PFSK-1 (cell line): ENCODE data around the gene SEL1L2.

Experiments
- REST ChIP-seq, 2 experiments: IDR thresholded peaks; 2 replicates each; pipeline versions ENCODE4 v1.6.1 to v1.8.0; 2011 to 2012; ENCODE audit warnings: low read depth in 2 of 2, low read length in 2 of 2, control low read depth in 1 of 2, inconsistent platforms in 1 of 2, mild to moderate bottlenecking in 1 of 2, moderate library complexity in 1 of 2; ENCODE audit not compliant: insufficient read depth in 1 of 2
- SIN3A ChIP-seq: IDR thresholded peaks from 2 replicates; pipeline ENCODE4 v1.6.1; 2012; ENCODE audit warnings: mild to moderate bottlenecking, low read length, moderate library complexity, borderline replicate concordance; ENCODE audit not compliant: insufficient read depth

DNA sequence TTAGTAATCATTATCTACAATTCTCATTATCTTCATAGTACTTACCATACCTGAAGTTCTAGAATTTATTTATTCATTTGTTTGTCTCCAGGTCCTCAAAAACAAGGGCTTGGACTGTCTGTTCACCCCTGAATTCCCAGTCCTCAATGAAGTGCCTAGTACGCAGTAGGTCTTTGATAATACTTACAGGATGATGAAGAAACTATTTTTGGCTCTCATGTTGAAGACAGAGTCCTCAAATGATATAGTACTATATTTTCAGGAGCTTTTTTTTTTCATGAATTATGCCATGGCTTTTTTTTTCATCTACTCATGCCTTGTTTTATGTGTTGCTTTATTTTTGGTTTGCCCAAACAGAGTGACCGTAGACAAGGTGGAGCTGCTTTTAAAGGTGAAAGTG is 139.1 kb downstream of the SEL1L2 start:
- TF ChIP-seq SIN3A (no peak), REST (IDR thresholded peaks at IDR 0.05; ENCODE audit: insufficient read depth in 1 of 2, low read depth in 2 of 2, low read length in 2 of 2) (no peak)
